ENCODE data around the gene TECPR1.
A peak's percentile ranks its signal among the peaks of the same experiment; 100 is the strongest.

GRCh38 chr7:98232799-98233198, 19.2 kb downstream of the TECPR1 start:
- no peak for TF ChIP-seq POLR2AphosphoS5 (IDR thresholded peaks at IDR 0.05; ENCODE audit: insufficient read depth, low read depth, low read length)
- peak; percentile 18 for TF ChIP-seq POLR2A (IDR thresholded peaks at IDR 0.05; ENCODE audit: low read depth, low read length)
- TF ChIP-seq MYC (IDR thresholded peaks at IDR 0.05; ENCODE audit: low read depth, low read length): no peak
